Muscle of leg (tissue), 11 donors: ENCODE measurements around the gene NUP133. TPM values are rescaled to one million over a fixed set of nuclear protein-coding genes. Genes with fewer than 3 reads are reported as not detected.
"Not testable (repeated sequence)": the region's sequence is repeated elsewhere in the genome, so short reads cannot be mapped to it uniquely, and the experiment has no call there.

ENCODE experiments used
- DNase-seq: peaks from one replicate; pipeline ENCODE4 v3.0.0; 2013
- H3K27ac ChIP-seq: one replicate; pipeline ENCODE4 v1.5.1; 2013; ENCODE audit warnings: mild to moderate bottlenecking, low read length, control low read depth
- H3K27me3 ChIP-seq: one replicate; pipeline ENCODE4 v1.6.1; 2013; ENCODE audit warnings: low read length; ENCODE audit not compliant: control insufficient read depth, insufficient read depth
- H3K36me3 ChIP-seq: one replicate; pipeline ENCODE4 v1.6.1; 2013; ENCODE audit warnings: low read length; ENCODE audit not compliant: control insufficient read depth, insufficient read depth
- H3K4me1 ChIP-seq: one replicate; pipeline ENCODE4 v1.6.1; 2013; ENCODE audit warnings: low read length; ENCODE audit not compliant: control insufficient read depth, insufficient read depth
- H3K4me3 ChIP-seq: one replicate; pipeline ENCODE4 v1.5.1; 2013; ENCODE audit warnings: low read length, control low read depth
- H3K9me3 ChIP-seq: replicated peaks from 2 replicates; pipeline ENCODE4 v1.6.1; 2013; ENCODE audit warnings: low read depth, low read length; ENCODE audit not compliant: control insufficient read depth
- WGBS: methylation state at CpG from one replicate; pipeline ENCODE4 v1.1.5; 2013; ENCODE audit warnings: missing lambda C conversion rate; ENCODE audit not compliant: insufficient coverage; 5-methylcytosine and 5-hydroxymethylcytosine counted together
- polyA plus RNA-seq, 8 donors: library from polyadenylated mRNA; unstranded; fragments of 120-200 nt; gene quantifications; one replicate each; pipeline versions ENCODE4 v1.2.1 to v1.2.3, GENCODE V29; 2013; ENCODE audit warnings: inconsistent platforms in 1 of 8, low replicate concordance in 1 of 8; ENCODE audit not compliant: insufficient read length in 8 of 8, insufficient read depth in 1 of 8
- total RNA-seq: library from RNA; stranded (reverse); fragments of 120-200 nt; gene quantifications from one replicate; pipeline ENCODE4 v1.2.4, GENCODE V29; 2013

NUP133 gene
- total and polyA plus RNA-seq, 9 donors, result 22.9 to 33.3 (median 28.2) TPM

GRCh38 chr1:229427572-229427971 is 80.6 kb downstream of the NUP133 start:
- no peak for DNase-seq
- peaks cover 3% of the 10 kb centered on the region for H3K9me3 ChIP-seq
- no peak overlapping the region for H3K27ac ChIP-seq
- H3K4me1 ChIP-seq, result peaks cover 9% of the 10 kb centered on the region
- peaks cover 36% of the 10 kb centered on the region for H3K27me3 ChIP-seq
- WGBS, result 83% methylated on average over 3 of the region's 3 CpGs
- no peak overlapping the region for H3K4me3 ChIP-seq
- H3K36me3 ChIP-seq, result peaks cover 6% of the 10 kb centered on the region

- Histone ChIP-seq H3K27ac (no peak overlapping the region), H3K27me3 (peaks cover 17% of the 10 kb centered on the region), H3K9me3 (peaks cover 3% of the 10 kb centered on the region), H3K36me3 (no peaks in the 10 kb centered on the region), H3K4me3 (no peak overlapping the region), H3K4me1 (no peaks in the 10 kb centered on the region)
- 88% methylated on average over 2 of the region's 2 CpGs for WGBS
- no peak for DNase-seq
Measured at GRCh38 chr1:229425564-229426159, 82.5 kb downstream of the NUP133 start.

- Histone ChIP-seq H3K4me3 (no peak overlapping the region), H3K27me3 (peaks cover 3% of the 10 kb centered on the region), H3K9me3 (peaks cover 3% of the 10 kb centered on the region), H3K36me3 (no peaks in the 10 kb centered on the region), H3K4me1 (no peaks in the 10 kb centered on the region), H3K27ac (no peak overlapping the region)
- 57% methylated on average over 4 of the region's 7 CpGs for WGBS
- DNase-seq, result no peak
Measured at GRCh38 chr1:229420765-229421164, 87.4 kb downstream of the NUP133 start.

GRCh38 chr1:229420224-229420623 is 87.9 kb downstream of the NUP133 start:
- WGBS, result 75% methylated on average over 2 of the region's 11 CpGs
- peaks cover 3% of the 10 kb centered on the region for H3K27me3 ChIP-seq
- no peak for DNase-seq

GRCh38 chr1:229418586-229418985 is 89.6 kb downstream of the NUP133 start:
- not testable (repeated sequence) for H3K4me3 ChIP-seq, H3K27me3 ChIP-seq, H3K9me3 ChIP-seq, H3K4me1 ChIP-seq, H3K36me3 ChIP-seq, H3K27ac ChIP-seq, DNase-seq
- 72% methylated on average over 3 of the region's 6 CpGs for WGBS

More at GRCh38 chr1:229420224-229420623, 87.9 kb downstream of the NUP133 start:
- H3K27ac ChIP-seq, result no peak overlapping the region
- no peaks in the 10 kb centered on the region for H3K36me3 ChIP-seq
- H3K9me3 ChIP-seq, result peaks cover 3% of the 10 kb centered on the region
- H3K4me3 ChIP-seq, result no peak overlapping the region
- no peaks in the 10 kb centered on the region for H3K4me1 ChIP-seq

- WGBS, result 92% methylated on average over 3 of the region's 5 CpGs
- H3K27me3 ChIP-seq, result peaks cover 35% of the 10 kb centered on the region
- peaks cover 41% of the 10 kb centered on the region for H3K4me1 ChIP-seq
- not testable (repeated sequence) for H3K36me3 ChIP-seq, H3K27ac ChIP-seq, H3K9me3 ChIP-seq, H3K4me3 ChIP-seq, DNase-seq
Measured at GRCh38 chr1:229412810-229413209, 95.3 kb downstream of the NUP133 start.

- H3K27me3 ChIP-seq, result peaks cover 43% of the 10 kb centered on the region
- no peak overlapping the region for H3K4me3 ChIP-seq
- H3K27ac ChIP-seq, result peak overlapping the region; percentile 66
- no peak for DNase-seq
- no peaks in the 10 kb centered on the region for H3K36me3 ChIP-seq
- no peaks in the 10 kb centered on the region for H3K9me3 ChIP-seq
- WGBS, result 57% methylated on average over 7 of the region's 7 CpGs
- H3K4me1 ChIP-seq, result peaks cover 48% of the 10 kb centered on the region
Measured at GRCh38 chr1:229412056-229412455, 96.1 kb downstream of the NUP133 start.

GRCh38 chr1:229411434-229412055 is 96.6 kb downstream of the NUP133 start:
- Histone ChIP-seq H3K4me1 (peaks cover 54% of the 10 kb centered on the region), H3K27me3 (peaks cover 48% of the 10 kb centered on the region), H3K27ac (peak overlapping the region; percentile 66), H3K9me3 (no peaks in the 10 kb centered on the region), H3K4me3 (no peak overlapping the region), H3K36me3 (no peaks in the 10 kb centered on the region)
- no peak for DNase-seq
- 28% methylated on average over 5 of the region's 11 CpGs for WGBS

GRCh38 chr1:229410692-229411433 is 97.3 kb downstream of the NUP133 start:
- Histone ChIP-seq H3K9me3 (no peaks in the 10 kb centered on the region), H3K4me1 (peaks cover 55% of the 10 kb centered on the region), H3K36me3 (no peaks in the 10 kb centered on the region), H3K4me3 (peak overlapping the region; percentile 38), H3K27ac (peak overlapping the region; percentile 95), H3K27me3 (peaks cover 52% of the 10 kb centered on the region)
- DNase-seq, result peak; percentile 86
- 4% methylated on average over 4 of the region's 14 CpGs for WGBS

GRCh38 chr1:229410370-229410691 is 97.8 kb downstream of the NUP133 start:
- DNase-seq, result no peak
- peaks cover 56% of the 10 kb centered on the region for H3K27me3 ChIP-seq
- 58% methylated on average over 4 of the region's 9 CpGs for WGBS
- peaks cover 55% of the 10 kb centered on the region for H3K4me1 ChIP-seq
- H3K9me3 ChIP-seq, result no peaks in the 10 kb centered on the region
- H3K36me3 ChIP-seq, result no peaks in the 10 kb centered on the region
- peak overlapping the region; percentile 38 for H3K4me3 ChIP-seq
- H3K27ac ChIP-seq, result peak overlapping the region; percentile 95
